Muscle layer of duodenum (tissue), 2 donors: Measurements from ENCODE around the gene FRMPD2.
"Not testable (repeated sequence)": the region's sequence is repeated elsewhere in the genome, so short reads cannot be mapped to it uniquely, and the experiment has no call there.

Source experiments
- H3K27ac ChIP-seq: one replicate; pipeline ENCODE4 v1.7.0; 2013; ENCODE audit warnings: mild to moderate bottlenecking, low read length
- H3K27me3 ChIP-seq: one replicate; pipeline ENCODE4 v1.7.0; 2013; ENCODE audit warnings: low read depth, mild to moderate bottlenecking, control low read depth, low read length
- H3K36me3 ChIP-seq, 2 donors: one replicate each; pipeline ENCODE4 v1.7.0; 2013; ENCODE audit warnings: low read length in 2 of 2, control low read depth in 1 of 2, mild to moderate bottlenecking in 1 of 2; ENCODE audit not compliant: insufficient read depth in 2 of 2, control insufficient read depth in 1 of 2
- H3K4me1 ChIP-seq, 2 donors: one replicate each; pipeline ENCODE4 v1.7.0; 2013; ENCODE audit warnings: low read length in 2 of 2, mild to moderate bottlenecking in 2 of 2, control low read depth in 1 of 2, moderate library complexity in 1 of 2; ENCODE audit not compliant: insufficient read depth in 2 of 2, control insufficient read depth in 1 of 2
- H3K4me3 ChIP-seq, 2 donors: one replicate each; pipeline ENCODE4 v1.7.0; 2013; ENCODE audit warnings: low read length in 2 of 2, low read depth in 1 of 2, mild to moderate bottlenecking in 1 of 2
- H3K9me3 ChIP-seq, 2 donors: one replicate each; pipeline ENCODE4 v1.7.0; 2013; ENCODE audit warnings: low read length in 2 of 2, control low read depth in 1 of 2, mild to moderate bottlenecking in 1 of 2; ENCODE audit not compliant: control insufficient read depth in 1 of 2
- donor health status: healthy.

FRMPD2 gene

GRCh38 chr10:48249763-48250351, 24.6 kb downstream of the FRMPD2 start:
- no peak overlapping the region for H3K27ac ChIP-seq
- H3K27me3 ChIP-seq: no peaks in the 10 kb centered on the region
- H3K4me1 ChIP-seq: no peaks in the 10 kb centered on the region
- H3K36me3 ChIP-seq: no peaks in the 10 kb centered on the region
- H3K9me3 ChIP-seq: no peaks in the 10 kb centered on the region
- no peak overlapping the region for H3K4me3 ChIP-seq

- H3K4me1 ChIP-seq: no peaks in the 10 kb centered on the region
- no peaks in the 10 kb centered on the region for H3K36me3 ChIP-seq
- no peak overlapping the region for H3K27ac ChIP-seq
- H3K9me3 ChIP-seq: no peaks in the 10 kb centered on the region
- no peaks in the 10 kb centered on the region for H3K27me3 ChIP-seq
- no peak overlapping the region for H3K4me3 ChIP-seq
These were observed 25.3 kb downstream of the FRMPD2 start for GRCh38 chr10:48249004-48249762.

GRCh38 chr10:48248462-48248861, 26.0 kb downstream of the FRMPD2 start:
- H3K4me1 ChIP-seq: no peaks in the 10 kb centered on the region
- H3K27ac ChIP-seq: no peak overlapping the region
- H3K9me3 ChIP-seq: no peaks in the 10 kb centered on the region
- H3K4me3 ChIP-seq: no peak overlapping the region
- H3K36me3 ChIP-seq: no peaks in the 10 kb centered on the region
- H3K27me3 ChIP-seq: no peaks in the 10 kb centered on the region

GRCh38 chr10:48247680-48248079, 26.8 kb downstream of the FRMPD2 start:
- H3K4me1 ChIP-seq: no peaks in the 10 kb centered on the region
- H3K36me3 ChIP-seq: no peaks in the 10 kb centered on the region
- H3K27me3 ChIP-seq: no peaks in the 10 kb centered on the region
- no peaks in the 10 kb centered on the region for H3K9me3 ChIP-seq
- H3K27ac ChIP-seq: no peak overlapping the region
- H3K4me3 ChIP-seq: no peak overlapping the region

GRCh38 chr10:48246501-48246900, 28.0 kb downstream of the FRMPD2 start:
- H3K27ac ChIP-seq: no peak overlapping the region

GRCh38 chr10:48245977-48246376, 28.5 kb downstream of the FRMPD2 start:
- no peaks in the 10 kb centered on the region for H3K27me3 ChIP-seq
- no peak overlapping the region for H3K27ac ChIP-seq
- no peaks in the 10 kb centered on the region for H3K36me3 ChIP-seq
- H3K9me3 ChIP-seq: no peaks in the 10 kb centered on the region
- H3K4me1 ChIP-seq: no peaks in the 10 kb centered on the region
- no peak overlapping the region for H3K4me3 ChIP-seq

More at GRCh38 chr10:48246501-48246900, 28.0 kb downstream of the FRMPD2 start:
- Histone ChIP-seq H3K36me3 (no peaks in the 10 kb centered on the region), H3K27me3 (no peaks in the 10 kb centered on the region), H3K4me3 (no peak overlapping the region), H3K9me3 (no peaks in the 10 kb centered on the region), H3K4me1 (no peaks in the 10 kb centered on the region)

GRCh38 chr10:48243921-48244320, 30.6 kb downstream of the FRMPD2 start:
- H3K27ac ChIP-seq, H3K27me3 ChIP-seq, H3K4me1 ChIP-seq, H3K36me3 ChIP-seq, H3K9me3 ChIP-seq, H3K4me3 ChIP-seq: not testable (repeated sequence)

- Histone ChIP-seq H3K36me3 (no peaks in the 10 kb centered on the region), H3K4me1 (no peaks in the 10 kb centered on the region), H3K4me3 (no peak overlapping the region), H3K27me3 (no peaks in the 10 kb centered on the region), H3K27ac (no peak overlapping the region), H3K9me3 (no peaks in the 10 kb centered on the region)
These were observed 31.0 kb downstream of the FRMPD2 start for GRCh38 chr10:48243487-48243886.

- H3K27me3 ChIP-seq: no peaks in the 10 kb centered on the region
- no peaks in the 10 kb centered on the region for H3K9me3 ChIP-seq
- H3K4me1 ChIP-seq: no peaks in the 10 kb centered on the region
- no peaks in the 10 kb centered on the region for H3K36me3 ChIP-seq
- no peak overlapping the region for H3K4me3 ChIP-seq
- no peak overlapping the region for H3K27ac ChIP-seq
These were observed 32.2 kb downstream of the FRMPD2 start for GRCh38 chr10:48242171-48242904.

GRCh38 chr10:48241332-48241731, 33.2 kb downstream of the FRMPD2 start:
- no peaks in the 10 kb centered on the region for H3K9me3 ChIP-seq
- H3K27ac ChIP-seq: no peak overlapping the region
- H3K4me3 ChIP-seq: no peak overlapping the region
- no peaks in the 10 kb centered on the region for H3K4me1 ChIP-seq
- H3K27me3 ChIP-seq: no peaks in the 10 kb centered on the region
- no peaks in the 10 kb centered on the region for H3K36me3 ChIP-seq

- H3K36me3 ChIP-seq: no peaks in the 10 kb centered on the region
- H3K27ac ChIP-seq: no peak overlapping the region
- no peak overlapping the region for H3K4me3 ChIP-seq
- no peaks in the 10 kb centered on the region for H3K27me3 ChIP-seq
- H3K9me3 ChIP-seq: no peaks in the 10 kb centered on the region
- no peaks in the 10 kb centered on the region for H3K4me1 ChIP-seq
These were observed 34.3 kb downstream of the FRMPD2 start for GRCh38 chr10:48240196-48240595.
